Keratinocyte (primary cell): ENCODE data around the gene HSPA1B. TPM values are rescaled to one million over a fixed set of nuclear protein-coding genes. Genes with fewer than 3 reads are reported as not detected.

Source experiments
- DNase-seq: peaks from one replicate; pipeline ENCODE4 v3.0.0-alpha.2; 2011; ENCODE audit warnings: low read depth, missing footprints, low spot score
- FAIRE-seq: peaks from 2 replicates; lab custom pipeline; 2011; peaks lifted over from hg19 to GRCh38; lab: Jason Lieb, UNC
- H2AFZ ChIP-seq: 2 replicates; pipeline ENCODE4 v1.6.0; 2012; ENCODE audit warnings: low read length, control low read depth, inconsistent platforms; ENCODE audit not compliant: control insufficient read depth
- H3K27ac ChIP-seq: 2 replicates; pipeline ENCODE4 v1.5.1; 2011; ENCODE audit warnings: low read length; ENCODE audit not compliant: control insufficient read depth, insufficient read depth
- H3K27me3 ChIP-seq: 3 replicates; pipeline ENCODE4 v1.6.0; 2011; ENCODE audit warnings: low read length; ENCODE audit not compliant: control insufficient read depth, insufficient read depth; ENCODE audit errors: extremely low read depth
- H3K36me3 ChIP-seq, 2 experiments: 2 replicates in 1 of 2; 3 replicates in 1 of 2; pipeline ENCODE4 v1.5.1; 2011; ENCODE audit warnings: low read length in 2 of 2, mild to moderate bottlenecking in 1 of 2; ENCODE audit not compliant: control insufficient read depth in 2 of 2, insufficient read depth in 2 of 2; ENCODE audit errors: extremely low read depth in 1 of 2
- H3K4me1 ChIP-seq: 3 replicates; pipeline ENCODE4 v1.5.1; 2011; ENCODE audit warnings: low read length; ENCODE audit not compliant: control insufficient read depth, insufficient read depth; ENCODE audit errors: extremely low read depth
- H3K4me2 ChIP-seq: 3 replicates; pipeline ENCODE4 v1.6.0; 2011; ENCODE audit warnings: low read depth, low read length; ENCODE audit not compliant: control insufficient read depth, insufficient read depth; ENCODE audit errors: extremely low read depth
- H3K4me3 ChIP-seq, 3 experiments: fragments of 200-600 bp in 1 of 3; sonication (generic) in 1 of 3; 2 replicates in 2 of 3; 3 replicates in 1 of 3; pipeline ENCODE4 v1.5.1; 2011 to 2016; ENCODE audit warnings: low read length in 3 of 3, mild to moderate bottlenecking in 3 of 3, control low read depth in 2 of 3, inconsistent platforms in 1 of 3, low read depth in 1 of 3, mixed read lengths in 1 of 3, mixed run types in 1 of 3, moderate library complexity in 1 of 3; ENCODE audit not compliant: control insufficient read depth in 2 of 3, insufficient read depth in 2 of 3; ENCODE audit errors: extremely low read depth in 1 of 3
- H3K79me2 ChIP-seq: 2 replicates; pipeline ENCODE4 v1.6.0; 2012; ENCODE audit warnings: low read length; ENCODE audit not compliant: control insufficient read depth, insufficient read depth
- H3K9ac ChIP-seq: 3 replicates; pipeline ENCODE4 v1.6.0; 2011; ENCODE audit warnings: low read length; ENCODE audit not compliant: control insufficient read depth, insufficient read depth; ENCODE audit errors: extremely low read depth
- H3K9me1 ChIP-seq: 3 replicates; pipeline ENCODE4 v1.6.0; 2011; ENCODE audit warnings: low read length; ENCODE audit not compliant: control insufficient read depth, insufficient read depth; ENCODE audit errors: extremely low read depth
- H3K9me3 ChIP-seq: 2 replicates; pipeline ENCODE4 v1.5.1; 2012; ENCODE audit warnings: low read depth, low read length; ENCODE audit not compliant: control insufficient read depth
- H4K20me1 ChIP-seq: 3 replicates; pipeline ENCODE4 v1.6.0; 2011; ENCODE audit warnings: low read length; ENCODE audit not compliant: control insufficient read depth, insufficient read depth; ENCODE audit errors: extremely low read depth
- CTCF ChIP-seq, 3 experiments: IDR thresholded peaks in 1 of 3; conservative IDR thresholded peaks in 1 of 3; optimal IDR thresholded peaks in 1 of 3; 2 replicates in 2 of 3; 3 replicates in 1 of 3; pipeline versions ENCODE3 to v1.5.1; 2011; ENCODE audit warnings: low read length in 3 of 3, mild to moderate bottlenecking in 3 of 3, moderate library complexity in 2 of 3, control low read depth in 1 of 3, inconsistent platforms in 1 of 3; ENCODE audit not compliant: insufficient read depth in 2 of 3; ENCODE audit errors: extremely low read depth in 1 of 3
- EZH2 ChIP-seq: IDR thresholded peaks from one replicate; pipeline ENCODE4 v1.6.1; 2012; ENCODE audit warnings: inconsistent platforms, mild to moderate bottlenecking, low read length, moderate library complexity
- dilution Hi-C: fragments of 300-500 bp; cut with MboI; formaldehyde crosslinking; loops from one replicate; pipeline ENCODE4 v1.7.0; 2020; ENCODE audit warnings: low sequenced_read_pairs; ENCODE audit not compliant: extremely low pct_ligation_motif_present
- polyA plus RNA-seq, 5 experiments: library from polyadenylated mRNA; depleted of rRNA in 3 of 5; stranded (reverse) in 3 of 5; stranded (forward) in 1 of 5; unstranded in 1 of 5; fragments of >200 nt; gene quantifications; 1 replicate in 1 of 5; 2 replicates in 3 of 5; 3 replicates in 1 of 5; pipeline versions ENCODE4 v1.2.1 to v1.2.3, GENCODE V29; 2011 to 2012; ENCODE audit warnings: missing spikeins in 2 of 5, low read depth in 1 of 5, low replicate concordance in 1 of 5

The HSPA1B gene
- polyA plus RNA-seq, 1 donor (not counting 4 experiments of a cell fraction or from before 2014, with no cell fraction given): 48.1 TPM

- no peaks in the 10 kb centered on the region for H3K27me3 ChIP-seq
- no peaks in the 10 kb centered on the region for H4K20me1 ChIP-seq
- H3K9me3 ChIP-seq: no peaks in the 10 kb centered on the region
- DNase-seq (no peak), FAIRE-seq (no peak)
- no peak overlapping the region for H3K27ac ChIP-seq
- H2AFZ ChIP-seq: no peak overlapping the region
- peaks cover 22% of the 10 kb centered on the region for H3K4me1 ChIP-seq
- no peak overlapping the region for H3K4me3 ChIP-seq
- no peaks in the 10 kb centered on the region for H3K9me1 ChIP-seq
- H3K79me2 ChIP-seq: no peaks in the 10 kb centered on the region
- no peak for TF ChIP-seq CTCF (optimal IDR thresholded peaks at IDR 0.05 in 1 of 3, IDR thresholded peaks at IDR 0.05 in 1 of 3, conservative IDR thresholded peaks at IDR 0.05 in 1 of 3; ENCODE audit: extremely low read depth in 1 of 3, insufficient read depth in 2 of 3, low read length in 3 of 3)
- no peak for TF ChIP-seq EZH2
- H3K9ac ChIP-seq: no peak overlapping the region
- dilution Hi-C loops: no loop called here
- H3K4me2 ChIP-seq: no peak overlapping the region
- peaks cover 19 to 43% of the 10 kb centered on the region in 2 experiments for H3K36me3 ChIP-seq
These were observed 48.3 kb upstream of the HSPA1B start for GRCh38 chr6:31778999-31779885.

- Histone ChIP-seq H2AFZ (no peak overlapping the region), H3K4me1 (peaks cover 22% of the 10 kb centered on the region), H3K27ac (no peak overlapping the region), H3K9me1 (no peaks in the 10 kb centered on the region), H3K9ac (no peak overlapping the region), H3K79me2 (no peaks in the 10 kb centered on the region), H3K4me2 (no peak overlapping the region), H3K27me3 (no peaks in the 10 kb centered on the region), H3K36me3 (peaks cover 24 to 49% of the 10 kb centered on the region in 2 experiments), H3K4me3 (no peak overlapping the region), H4K20me1 (no peaks in the 10 kb centered on the region), H3K9me3 (no peaks in the 10 kb centered on the region)
- TF ChIP-seq CTCF (optimal IDR thresholded peaks at IDR 0.05 in 1 of 3, IDR thresholded peaks at IDR 0.05 in 1 of 3, conservative IDR thresholded peaks at IDR 0.05 in 1 of 3; ENCODE audit: extremely low read depth in 1 of 3, insufficient read depth in 2 of 3, low read length in 3 of 3) (no peak), EZH2 (no peak)
- FAIRE-seq (no peak), DNase-seq (no peak)
- dilution Hi-C loops: no loop called here
These were observed 47.6 kb upstream of the HSPA1B start for GRCh38 chr6:31779908-31780307.
